ENCODE results near the gene BPIFA3. TPM values are rescaled to one million over a fixed set of nuclear protein-coding genes. Genes with fewer than 3 reads are reported as not detected.

Gene BPIFA3
- total RNA-seq, 2 experiments from 2014 or later, result not detected

GRCh38 chr20:33232486-33233072, 15.4 kb downstream of the BPIFA3 start:
- intact Hi-C loops (cut with micrococcal nuclease), result no loop called here
- DNase-seq, result no peak
- H3K36me3 Mint-ChIP-seq (ENCODE audit: low read depth), result no peaks in the 10 kb centered on the region
- no peak overlapping the region for H3K4me3 Mint-ChIP-seq
- CTCF ChIA-PET, result no interaction called here
- H3K27me3 Mint-ChIP-seq (ENCODE audit: low read depth), result peaks cover 1% of the 10 kb centered on the region
- H3K9me3 Mint-ChIP-seq, result no peaks in the 10 kb centered on the region
- peaks cover 10% of the 10 kb centered on the region for H3K4me1 Mint-ChIP-seq (ENCODE audit: low read depth)
- no peak overlapping the region for H3K27ac Mint-ChIP-seq

GRCh38 chr20:33233129-33233774, 16.1 kb downstream of the BPIFA3 start:
- DNase-seq, result no peak
- peaks cover 1% of the 10 kb centered on the region for H3K27me3 Mint-ChIP-seq (ENCODE audit: low read depth)
- CTCF ChIA-PET, result no interaction called here
- H3K9me3 Mint-ChIP-seq, result no peaks in the 10 kb centered on the region
- H3K36me3 Mint-ChIP-seq (ENCODE audit: low read depth), result no peaks in the 10 kb centered on the region
- intact Hi-C loops (cut with micrococcal nuclease), result no loop called here
- H3K4me3 Mint-ChIP-seq, result no peak overlapping the region
- H3K4me1 Mint-ChIP-seq (ENCODE audit: low read depth), result peaks cover 10% of the 10 kb centered on the region
- H3K27ac Mint-ChIP-seq, result no peak overlapping the region

- Mint-ChIP-seq H3K4me1 (ENCODE audit: low read depth) (peaks cover 10% of the 10 kb centered on the region), H3K9me3 (no peaks in the 10 kb centered on the region), H3K4me3 (no peak overlapping the region), H3K27ac (no peak overlapping the region), H3K27me3 (ENCODE audit: low read depth) (peaks cover 1% of the 10 kb centered on the region), H3K36me3 (ENCODE audit: low read depth) (no peaks in the 10 kb centered on the region)
- CTCF ChIA-PET, result no interaction called here
- intact Hi-C loops (cut with micrococcal nuclease), result no loop called here
- DNase-seq, result no peak
These were observed 16.9 kb downstream of the BPIFA3 start for GRCh38 chr20:33234050-33234449.

DNA sequence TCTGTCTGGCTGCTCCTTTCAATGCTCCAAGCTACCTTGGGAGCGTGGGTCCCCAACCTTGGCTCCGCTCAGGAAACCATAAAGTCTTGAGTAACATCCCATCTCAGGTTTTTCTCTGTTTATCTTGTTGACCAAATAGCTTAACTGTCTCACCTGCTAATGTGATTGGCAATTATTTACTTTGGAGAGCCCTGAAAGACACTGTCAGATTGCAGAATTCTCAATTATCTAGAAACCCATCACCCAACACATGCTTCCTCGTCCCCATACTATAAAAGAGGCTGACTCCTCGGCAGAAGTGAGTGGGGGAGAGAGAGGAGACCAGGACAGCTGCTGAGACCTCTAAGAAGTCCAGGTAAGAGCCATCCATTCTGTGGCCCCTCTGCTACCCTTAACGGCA, 18.5 kb downstream of the BPIFA3 start, which contains the start of gene BPIFA1:
Gene BPIFA1, plus strand, starts transcription at position 301 of the 400 bp plus-strand sequence. CDS start 1,716 bp downstream, outside the sequence.
- Mint-ChIP-seq H3K4me3 (no peak within 1 kb of the TSS), H3K4me1 (ENCODE audit: low read depth) (peaks cover 10% of the 10 kb centered on the region), H3K27ac (no peak within 1 kb of the TSS), H3K27me3 (ENCODE audit: low read depth) (peaks cover 1% of the 10 kb centered on the region), H3K36me3 (ENCODE audit: low read depth) (no peaks in the 10 kb centered on the region), H3K9me3 (no peaks in the 10 kb centered on the region)
- CTCF ChIA-PET, result interaction anchor here (1.7 kb wide), 1 partner anchor 57 kb away, joined by 3 read pairs; no protein-coding TSS in a partner anchor
- intact Hi-C loops (cut with micrococcal nuclease), result no loop called here
- no peak for DNase-seq

DNA sequence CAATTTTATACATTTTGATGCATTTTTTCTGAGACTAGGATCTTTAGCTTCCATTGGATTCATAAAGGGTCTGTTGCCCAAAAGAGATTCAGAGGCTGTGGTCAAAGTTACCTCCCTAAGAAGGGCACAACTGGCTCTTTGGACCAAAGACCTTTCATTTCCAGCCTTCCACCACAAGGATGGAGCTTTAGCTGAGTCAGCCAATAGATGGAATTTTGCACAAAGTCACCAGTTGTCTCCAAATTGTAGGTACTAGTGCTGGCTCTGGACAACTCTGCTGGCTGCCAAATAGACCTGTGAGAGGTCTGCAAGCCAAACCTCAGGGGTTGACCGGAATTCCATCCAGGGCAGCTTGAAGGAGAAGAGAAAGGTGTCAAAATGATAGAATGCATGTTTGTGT, 19.2 kb downstream of the BPIFA3 start:
- CTCF ChIA-PET, result interaction anchor here (1.7 kb wide), 1 partner anchor 56 kb away, joined by 3 read pairs; no protein-coding TSS in a partner anchor
- DNase-seq, result no peak
- intact Hi-C loops (cut with micrococcal nuclease), result no loop called here
- no peaks in the 10 kb centered on the region for H3K9me3 Mint-ChIP-seq
- H3K36me3 Mint-ChIP-seq (ENCODE audit: low read depth), result no peaks in the 10 kb centered on the region
- peaks cover 1% of the 10 kb centered on the region for H3K27me3 Mint-ChIP-seq (ENCODE audit: low read depth)
- peaks cover 10% of the 10 kb centered on the region for H3K4me1 Mint-ChIP-seq (ENCODE audit: low read depth)
- H3K4me3 Mint-ChIP-seq, result no peak overlapping the region
- H3K27ac Mint-ChIP-seq, result no peak overlapping the region

GRCh38 chr20:33237989-33238388, 20.8 kb downstream of the BPIFA3 start:
- Mint-ChIP-seq H3K27me3 (ENCODE audit: low read depth) (peaks cover 1% of the 10 kb centered on the region), H3K9me3 (no peaks in the 10 kb centered on the region), H3K36me3 (ENCODE audit: low read depth) (no peaks in the 10 kb centered on the region), H3K27ac (no peak overlapping the region), H3K4me1 (ENCODE audit: low read depth) (peaks cover 3% of the 10 kb centered on the region), H3K4me3 (no peak overlapping the region)
- intact Hi-C loops (cut with micrococcal nuclease), result no loop called here
- DNase-seq, result no peak
- CTCF ChIA-PET, result no interaction called here

- Mint-ChIP-seq H3K9me3 (no peaks in the 10 kb centered on the region), H3K27me3 (ENCODE audit: low read depth) (peaks cover 1% of the 10 kb centered on the region), H3K27ac (no peak overlapping the region), H3K4me3 (no peak overlapping the region), H3K36me3 (ENCODE audit: low read depth) (no peaks in the 10 kb centered on the region), H3K4me1 (ENCODE audit: low read depth) (no peaks in the 10 kb centered on the region)
- no peak for DNase-seq
- intact Hi-C loops (cut with micrococcal nuclease), result no loop called here
- CTCF ChIA-PET, result interaction anchor here (0.5 to 1.5 kb wide), 2 partner anchors 9 to 775 kb away, joined by 3 to 4 read pairs; no protein-coding TSS in a partner anchor
These were observed 22.3 kb downstream of the BPIFA3 start for GRCh38 chr20:33239418-33239817.

DNA sequence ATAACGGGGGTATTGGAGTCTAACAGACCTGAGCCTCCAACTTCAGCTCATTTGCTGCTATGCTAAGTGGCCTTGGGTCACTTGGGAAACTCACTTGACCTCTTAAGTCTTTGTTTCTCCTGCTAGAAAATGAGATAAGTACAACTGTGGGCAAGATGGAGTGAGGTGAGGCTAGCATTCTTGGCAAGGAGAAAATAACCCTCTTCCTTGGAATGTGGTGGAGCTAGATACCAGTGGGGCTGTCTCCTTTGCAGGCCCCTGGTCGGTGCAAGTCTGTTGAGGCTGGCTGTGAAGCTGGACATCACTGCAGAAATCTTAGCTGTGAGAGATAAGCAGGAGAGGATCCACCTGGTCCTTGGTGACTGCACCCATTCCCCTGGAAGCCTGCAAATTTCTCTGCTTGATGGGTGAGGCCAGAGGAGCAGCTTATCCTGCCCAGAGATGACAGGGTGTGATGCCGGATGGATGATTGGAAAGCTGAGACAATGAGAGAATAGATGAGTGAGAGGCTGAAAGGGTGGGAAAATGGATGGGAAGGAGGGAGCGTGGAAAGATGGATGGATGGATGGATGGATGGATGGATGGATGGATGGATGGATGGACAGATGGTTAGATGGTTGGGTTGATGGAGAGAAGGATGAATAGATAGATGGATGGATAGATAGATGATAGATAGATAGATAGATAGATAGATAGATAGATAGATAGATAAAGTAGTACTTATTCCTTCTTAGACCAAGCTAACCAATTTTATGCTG, 23.0 kb downstream of the BPIFA3 start:
- Mint-ChIP-seq H3K4me3 (no peak overlapping the region), H3K4me1 (ENCODE audit: low read depth) (no peaks in the 10 kb centered on the region), H3K9me3 (no peaks in the 10 kb centered on the region), H3K36me3 (ENCODE audit: low read depth) (no peaks in the 10 kb centered on the region), H3K27ac (no peak overlapping the region), H3K27me3 (ENCODE audit: low read depth) (peaks cover 1% of the 10 kb centered on the region)
- DNase-seq, result no peak
- CTCF ChIA-PET, result interaction anchor here (1.5 kb wide), 1 partner anchor 10 kb away, joined by 4 read pairs; no protein-coding TSS in a partner anchor
- intact Hi-C loops (cut with micrococcal nuclease), result no loop called here

DNA sequence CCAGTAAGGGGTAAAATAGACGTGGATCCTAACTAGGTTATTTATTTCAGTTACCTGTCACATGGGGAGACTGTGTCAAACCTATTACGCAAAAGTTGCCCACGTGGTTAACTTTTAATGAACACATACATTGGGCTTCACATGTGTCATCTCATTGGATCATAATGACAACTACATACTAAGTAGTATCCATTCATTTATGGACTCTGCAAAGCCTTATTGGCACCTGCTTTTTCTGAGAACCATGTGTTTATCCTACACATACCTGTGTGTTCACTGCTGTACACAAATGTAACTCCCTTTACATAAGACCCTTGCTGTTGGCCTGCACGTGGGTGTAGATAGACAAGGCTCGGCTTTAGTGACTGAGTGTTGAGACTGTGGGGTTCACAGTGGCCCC, 23.8 kb downstream of the BPIFA3 start:
- Mint-ChIP-seq H3K27me3 (ENCODE audit: low read depth) (peaks cover 1% of the 10 kb centered on the region), H3K36me3 (ENCODE audit: low read depth) (no peaks in the 10 kb centered on the region), H3K9me3 (no peaks in the 10 kb centered on the region), H3K27ac (no peak overlapping the region), H3K4me1 (ENCODE audit: low read depth) (no peaks in the 10 kb centered on the region), H3K4me3 (no peak overlapping the region)
- intact Hi-C loops (cut with micrococcal nuclease), result no loop called here
- CTCF ChIA-PET, result no interaction called here
- no peak for DNase-seq

GRCh38 chr20:33242319-33243100, 25.4 kb downstream of the BPIFA3 start:
- CTCF ChIA-PET, result interaction anchor here (1.1 kb wide), 1 partner anchor 12 kb away, joined by 3 read pairs; no protein-coding TSS in a partner anchor
- DNase-seq, result no peak
- H3K36me3 Mint-ChIP-seq (ENCODE audit: low read depth), result no peaks in the 10 kb centered on the region
- intact Hi-C loops (cut with micrococcal nuclease), result no loop called here
- no peaks in the 10 kb centered on the region for H3K27me3 Mint-ChIP-seq (ENCODE audit: low read depth)
- no peak overlapping the region for H3K27ac Mint-ChIP-seq
- H3K4me3 Mint-ChIP-seq, result no peak overlapping the region
- H3K9me3 Mint-ChIP-seq, result no peaks in the 10 kb centered on the region
- H3K4me1 Mint-ChIP-seq (ENCODE audit: low read depth), result no peaks in the 10 kb centered on the region

DNA sequence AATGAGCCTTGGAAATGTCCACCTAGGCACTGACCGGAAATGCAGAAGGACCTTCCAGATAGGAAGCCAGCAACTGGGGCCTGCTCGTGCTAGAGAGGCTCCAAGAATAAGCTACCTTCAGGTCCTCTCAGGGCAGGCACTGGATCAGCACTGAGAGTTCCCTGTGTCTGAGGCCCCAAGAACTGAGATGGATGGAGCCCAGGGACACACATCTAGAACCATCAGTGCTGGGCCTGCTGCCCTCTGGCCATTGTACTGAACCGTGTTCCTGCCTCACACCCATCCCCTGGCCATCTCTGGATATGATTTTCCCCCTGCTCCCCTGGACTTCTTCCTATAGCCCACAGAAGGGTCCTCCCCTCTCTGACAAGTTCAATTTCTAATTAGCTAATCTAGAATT, 28.9 kb downstream of the BPIFA3 start:
- Mint-ChIP-seq H3K27ac (no peak overlapping the region), H3K9me3 (no peaks in the 10 kb centered on the region), H3K4me1 (ENCODE audit: low read depth) (no peaks in the 10 kb centered on the region), H3K36me3 (ENCODE audit: low read depth) (no peaks in the 10 kb centered on the region), H3K4me3 (no peak overlapping the region), H3K27me3 (ENCODE audit: low read depth) (no peaks in the 10 kb centered on the region)
- intact Hi-C loops (cut with micrococcal nuclease), result no loop called here
- CTCF ChIA-PET, result no interaction called here
- no peak for DNase-seq

DNA sequence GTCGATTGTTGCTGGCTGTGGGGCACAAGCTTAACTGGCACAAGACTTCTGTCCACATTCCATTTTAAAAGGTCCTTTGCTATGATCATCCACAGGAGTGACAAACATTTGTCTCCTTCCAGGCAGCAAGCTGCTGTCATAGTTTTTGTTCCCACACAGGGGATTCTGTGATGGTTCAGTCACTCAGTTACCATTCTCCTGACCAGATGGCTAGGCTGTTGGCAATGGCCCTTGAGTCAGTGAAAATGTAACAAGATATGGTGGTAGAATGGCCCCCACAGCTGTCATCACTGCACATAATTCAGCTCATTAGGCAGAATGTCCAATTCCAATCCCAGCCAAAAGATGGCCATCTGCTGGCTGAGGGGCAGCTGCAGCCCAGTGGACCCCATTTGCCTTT, 32.3 kb downstream of the BPIFA3 start:
- no peaks in the 10 kb centered on the region for H3K4me1 Mint-ChIP-seq (ENCODE audit: low read depth)
- intact Hi-C loops (cut with micrococcal nuclease), result no loop called here
- no peak overlapping the region for H3K4me3 Mint-ChIP-seq
- no peak for DNase-seq
- H3K27me3 Mint-ChIP-seq (ENCODE audit: low read depth), result no peaks in the 10 kb centered on the region
- no peaks in the 10 kb centered on the region for H3K36me3 Mint-ChIP-seq (ENCODE audit: low read depth)
- H3K9me3 Mint-ChIP-seq, result no peaks in the 10 kb centered on the region
- CTCF ChIA-PET, result no interaction called here
- no peak overlapping the region for H3K27ac Mint-ChIP-seq
